Stimulated activated CD8-positive, alpha-beta memory T cell treated with anti-CD3 and anti-CD28 coated beads, Interleukin-7, amount 100 ng/mL, for 24 hours (primary cell): ENCODE results near the gene TP53TG3C.
"Not testable (repeated sequence)": the region's sequence is repeated elsewhere in the genome, so short reads cannot be mapped to it uniquely, and the experiment has no call there.

Source experiments
- DNase-seq: peaks from one replicate; pipeline ENCODE4 v3.0.0-alpha.2; 2020; ENCODE audit warnings: low read depth

Gene TP53TG3C, protein sequence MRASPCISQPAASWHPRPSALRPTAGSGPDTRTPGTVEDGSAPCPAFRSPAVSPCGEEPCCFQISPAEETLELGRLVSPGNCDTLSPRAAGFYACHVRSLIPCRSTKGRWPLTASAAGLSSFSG

DNA sequence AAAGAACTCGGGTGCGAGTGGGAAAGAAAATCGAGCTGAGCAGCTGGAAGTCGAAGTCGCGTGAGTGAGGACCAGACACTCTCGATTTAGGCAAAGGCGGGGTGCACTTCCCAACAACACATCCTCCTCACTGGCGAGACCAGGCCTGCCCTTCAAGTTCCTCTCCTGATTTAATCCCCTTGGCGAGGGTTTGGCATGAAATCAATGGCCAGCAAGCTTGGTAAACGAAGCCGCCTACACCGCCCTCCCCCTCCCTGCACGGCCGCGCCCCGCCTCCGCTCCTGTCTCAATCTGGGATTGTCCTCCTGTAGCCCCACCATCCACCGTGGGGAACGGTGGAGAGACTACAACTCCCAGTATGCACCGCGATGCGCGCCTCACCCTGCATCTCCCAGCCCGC lies at the start of gene TP53TG3C:
TSS of gene TP53TG3C (plus strand) at position 301 of the 400 bp plus-strand sequence. CDS start at position 369, 68 bp downstream.
- DNase-seq, result not testable (repeated sequence)
